Gastrocnemius medialis (tissue), 4 donors: ENCODE results near the gene ASIC3. TPM values are rescaled to one million over a fixed set of nuclear protein-coding genes. Genes with fewer than 3 reads are reported as not detected.

Source experiments
- ATAC-seq, 2 donors: fragments of 150-250 bp; one replicate each; pipeline ENCODE4 v1.9.1; 2016
- DNase-seq, 2 donors: peaks; one replicate each; pipeline ENCODE4 v3.0.0-alpha.2; 2019
- H3K27ac ChIP-seq, 4 donors: fragments of 200-600 bp; sonication (generic); 1 replicate in 1 of 4; 2 replicates in 3 of 4; pipeline ENCODE4 v1.5.1; 2016 to 2018; ENCODE audit warnings: mild to moderate bottlenecking in 2 of 4, moderate library complexity in 1 of 4
- H3K27me3 ChIP-seq, 3 donors: fragments of 200-600 bp; sonication (generic) in 2 of 3; 1 replicate in 1 of 3; 2 replicates in 2 of 3; pipeline versions ENCODE4 v1.5.1 to v1.6.0; 2016 to 2019; ENCODE audit warnings: mild to moderate bottlenecking in 1 of 3, moderate library complexity in 1 of 3
- H3K36me3 ChIP-seq, 2 donors: fragments of 200-600 bp; sonication (generic) in 1 of 2; one replicate each; pipeline ENCODE4 v1.5.1; 2017 to 2018
- H3K4me1 ChIP-seq, 2 donors: fragments of 200-600 bp; sonication (generic) in 1 of 2; one replicate each; pipeline ENCODE4 v1.5.1; 2016 to 2017; ENCODE audit warnings: mild to moderate bottlenecking in 2 of 2
- H3K4me3 ChIP-seq, 4 donors: fragments of 200-600 bp; sonication (generic) in 3 of 4; 1 replicate in 1 of 4; 2 replicates in 3 of 4; pipeline ENCODE4 v1.5.1; 2016 to 2019; ENCODE audit warnings: mild to moderate bottlenecking in 2 of 4
- H3K9me3 ChIP-seq, 3 donors: fragments of 200-600 bp; sonication (generic) in 2 of 3; 1 replicate in 1 of 3; 2 replicates in 2 of 3; pipeline ENCODE4 v1.5.1; 2016 to 2019
- CTCF ChIP-seq, 5 experiments: fragments of 450-650 bp in 3 of 5; fragments of 200-600 bp in 2 of 5; sonication (generic) in 2 of 5; IDR thresholded peaks in 4 of 5; conservative IDR thresholded peaks in 1 of 5; 1 replicate in 4 of 5; 2 replicates in 1 of 5; pipeline ENCODE4 v1.5.1; 2016 to 2019; ENCODE audit warnings: antibody characterized with exemption in 5 of 5, mild to moderate bottlenecking in 3 of 5, moderate library complexity in 3 of 5
- POLR2A ChIP-seq, 2 donors: fragments of 450-650 bp; IDR thresholded peaks; one replicate each; pipeline ENCODE4 v1.6.1; 2017; ENCODE audit warnings: antibody characterized with exemption in 2 of 2, mild to moderate bottlenecking in 2 of 2, moderate library complexity in 2 of 2
- in situ Hi-C, 4 donors: fragments of 200-750 bp; cut with MboI; loops; one replicate each; pipeline versions ENCODE4 v1.15.0 to v1.8.0; 2017; ENCODE audit warnings: low sequenced_read_pairs in 4 of 4
- intact Hi-C: fragments of 100-400 bp; cut with DNase I; formaldehyde crosslinking; loops from one replicate; pipeline ENCODE4 v1.15.1; 2023; ENCODE audit warnings: low total_unique reads
- total RNA-seq, 4 donors: library from RNA; depleted of rRNA; stranded (reverse); fragments of >200 nt; gene quantifications; one replicate each; pipeline versions ENCODE4 v1.1.0 to v1.2.3, GENCODE V29; 2016

ASIC3 gene
- total RNA-seq, 4 donors from 2014 or later, result 0.72 to 11.0 (median 2.5) TPM

DNA sequence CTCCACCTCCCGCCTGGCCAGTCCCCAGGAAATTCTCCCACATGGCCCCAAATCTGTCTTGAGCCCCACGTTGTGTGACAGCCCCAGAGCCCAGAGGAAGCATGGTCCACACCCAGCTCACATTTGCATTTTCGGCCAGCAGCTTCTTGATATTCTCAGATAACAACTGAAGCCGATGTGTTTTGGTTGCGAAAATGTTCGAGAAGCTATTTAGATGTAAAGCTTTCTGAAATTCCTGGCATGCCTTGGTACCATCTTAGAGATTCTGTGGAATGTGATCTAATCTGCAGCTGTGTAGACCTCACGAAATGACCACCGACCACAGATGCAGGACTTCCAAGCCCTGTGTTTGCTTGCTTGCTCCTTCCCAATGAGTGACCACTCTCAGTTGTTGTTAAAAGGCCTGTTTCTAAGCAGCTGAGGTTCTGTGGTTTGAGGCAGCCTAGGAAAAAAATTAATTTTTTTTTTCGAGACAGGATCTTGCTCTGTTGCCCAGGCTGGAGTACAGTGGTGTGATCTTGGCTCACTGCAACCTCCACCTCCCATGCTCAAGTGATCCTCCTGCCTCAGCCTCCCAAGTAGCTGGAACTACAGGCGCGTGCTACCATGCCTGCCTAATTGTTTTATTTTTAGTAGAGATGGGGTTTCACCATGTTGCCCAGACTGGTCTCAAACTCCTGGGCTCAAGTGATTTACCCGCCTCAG is 19.9 kb downstream of the ASIC3 start:
- TF ChIP-seq CTCF (IDR thresholded peaks at IDR 0.05 in 4 of 5, conservative IDR thresholded peaks at IDR 0.05 in 1 of 5) (no peak), POLR2A (IDR thresholded peaks at IDR 0.05) (no peak)
- in situ Hi-C loops, result no loop called here
- ATAC-seq (no peak), DNase-seq (no peak)
- Histone ChIP-seq H3K27ac (no peak overlapping the region), H3K36me3 (peaks cover 0 to 79% of the 10 kb centered on the region in 2 donors), H3K27me3 (no peaks in the 10 kb centered on the region), H3K4me3 (no peak overlapping the region), H3K4me1 (no peaks in the 10 kb centered on the region), H3K9me3 (no peaks in the 10 kb centered on the region)
- intact Hi-C loops, result no loop called here

DNA sequence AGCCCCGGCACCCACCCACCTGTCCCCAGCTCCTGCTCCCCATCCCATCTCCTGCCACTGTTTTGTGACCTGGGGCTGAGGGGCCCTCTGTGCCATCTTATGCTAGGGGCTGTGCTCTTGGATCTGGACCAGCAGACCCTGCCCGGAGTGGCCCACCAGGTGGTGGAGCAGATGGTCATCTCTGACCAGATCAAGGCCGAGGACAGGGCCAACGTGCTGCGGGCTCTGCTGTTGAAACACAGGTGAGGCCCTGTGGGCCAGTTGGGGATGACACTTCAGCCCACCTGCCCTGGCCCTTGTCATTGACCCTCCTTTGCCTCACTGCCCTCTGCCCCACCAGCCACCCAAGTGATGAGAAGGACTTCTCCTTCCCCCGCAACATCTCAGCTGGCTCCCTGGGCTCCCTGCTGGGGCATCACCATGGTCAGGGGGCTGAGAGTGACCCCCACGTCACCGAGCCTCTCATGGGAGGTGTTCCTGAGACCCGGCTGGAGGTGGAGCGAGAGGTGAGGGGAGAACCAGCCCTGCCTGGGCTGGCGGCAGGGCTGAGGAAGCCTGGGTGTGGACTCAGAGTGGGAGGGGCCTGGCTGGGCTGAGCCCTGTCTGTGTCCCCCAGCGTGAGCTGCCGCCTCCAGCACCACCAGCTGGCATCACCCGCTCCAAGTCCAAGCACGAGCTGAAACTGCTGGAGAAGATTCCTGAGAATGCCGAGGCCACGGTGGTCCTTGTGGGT is 21.7 kb downstream of the ASIC3 start:
- Histone ChIP-seq H3K4me1 (no peaks in the 10 kb centered on the region), H3K4me3 (no peak overlapping the region), H3K36me3 (peaks cover 0 to 83% of the 10 kb centered on the region in 2 donors), H3K27me3 (no peaks in the 10 kb centered on the region), H3K27ac (no peak overlapping the region), H3K9me3 (no peaks in the 10 kb centered on the region)
- in situ Hi-C loops, result no loop called here
- intact Hi-C loops, result no loop called here
- ATAC-seq, result no peak
- no peak for TF ChIP-seq CTCF (IDR thresholded peaks at IDR 0.05 in 4 of 5, conservative IDR thresholded peaks at IDR 0.05 in 1 of 5)
- no peak for TF ChIP-seq POLR2A (IDR thresholded peaks at IDR 0.05)
- no peak for DNase-seq

GRCh38 chr7:151070574-151070960 is 22.2 kb downstream of the ASIC3 start:
- ATAC-seq (no peak), DNase-seq (no peak)
- in situ Hi-C loops (no loop called here), intact Hi-C loops (no loop called here)
- no peaks in the 10 kb centered on the region for H3K4me1 ChIP-seq
- peaks cover 0 to 81% of the 10 kb centered on the region in 2 donors for H3K36me3 ChIP-seq
- TF ChIP-seq POLR2A (IDR thresholded peaks at IDR 0.05) (no peak), CTCF (IDR thresholded peaks at IDR 0.05 in 4 of 5, conservative IDR thresholded peaks at IDR 0.05 in 1 of 5) (no peak)
- H3K27me3 ChIP-seq, result no peaks in the 10 kb centered on the region
- no peak overlapping the region for H3K4me3 ChIP-seq
- H3K9me3 ChIP-seq, result no peaks in the 10 kb centered on the region
- no peak overlapping the region for H3K27ac ChIP-seq

DNA sequence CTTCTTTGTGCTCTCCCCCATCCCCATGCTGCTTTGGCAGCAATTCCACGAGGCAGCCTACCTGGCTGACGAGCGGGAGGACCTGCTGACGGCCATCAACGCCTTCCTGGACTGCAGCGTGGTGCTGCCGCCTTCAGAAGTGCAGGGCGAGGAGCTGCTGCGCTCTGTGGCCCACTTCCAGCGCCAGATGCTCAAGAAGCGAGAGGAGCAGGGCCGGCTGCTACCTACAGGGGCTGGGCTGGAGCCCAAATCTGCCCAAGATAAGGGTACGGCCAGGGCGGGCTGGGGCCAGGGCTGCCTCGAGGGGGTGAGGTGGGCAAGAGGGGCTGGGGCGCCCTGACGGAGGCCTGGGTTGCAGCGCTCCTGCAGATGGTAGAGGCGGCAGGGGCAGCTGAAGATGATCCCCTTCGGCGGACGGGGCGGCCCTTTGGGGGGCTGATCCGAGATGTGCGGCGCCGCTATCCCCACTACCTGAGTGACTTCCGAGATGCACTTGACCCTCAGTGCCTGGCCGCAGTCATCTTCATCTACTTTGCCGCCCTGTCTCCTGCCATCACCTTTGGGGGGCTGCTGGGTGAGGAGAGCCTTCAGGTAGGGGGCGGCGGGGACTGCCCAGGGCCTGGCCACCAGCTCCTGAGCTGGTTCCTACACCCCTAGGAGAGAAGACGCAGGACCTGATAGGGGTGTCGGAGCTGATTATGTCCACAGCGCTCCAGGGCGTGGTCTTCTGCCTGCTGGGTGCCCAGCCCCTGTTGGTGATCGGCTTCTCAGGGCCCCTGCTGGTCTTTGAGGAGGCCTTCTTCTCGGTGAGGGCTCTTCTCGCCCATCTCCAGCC is 22.9 kb downstream of the ASIC3 start:
- H3K4me3 ChIP-seq, result no peak overlapping the region
- ATAC-seq (no peak), DNase-seq (no peak)
- no peaks in the 10 kb centered on the region for H3K9me3 ChIP-seq
- intact Hi-C loops (no loop called here), in situ Hi-C loops (no loop called here)
- TF ChIP-seq CTCF (IDR thresholded peaks at IDR 0.05 in 4 of 5, conservative IDR thresholded peaks at IDR 0.05 in 1 of 5) (no peak), POLR2A (IDR thresholded peaks at IDR 0.05) (no peak)
- H3K36me3 ChIP-seq, result peaks cover 0 to 74% of the 10 kb centered on the region in 2 donors
- no peaks in the 10 kb centered on the region for H3K4me1 ChIP-seq
- no peak overlapping the region for H3K27ac ChIP-seq
- no peaks in the 10 kb centered on the region for H3K27me3 ChIP-seq
